HG02981 (cell line): ENCODE results near the gene PPA2.
A peak's percentile ranks its signal among the peaks of the same experiment; 100 is the strongest.
"Not testable (repeated sequence)": the region's sequence is repeated elsewhere in the genome, so short reads cannot be mapped to it uniquely, and the experiment has no call there.

ENCODE experiments used
- ATAC-seq: cut with Tn5 transposase; IDR thresholded peaks from one replicate; pipeline ENCODE4 v1.9.1; 2021; ENCODE audit warnings: mild to moderate bottlenecking, moderate library complexity; ENCODE audit not compliant: unreplicated experiment

Gene PPA2

GRCh38 chr4:105473324-105474098 is at the start of gene PPA2:
PPA2 (minus strand) TSS chr4:105474062; CDS start chr4:105474050, 12 bp downstream.
- peak; percentile 83 for ATAC-seq

DNA sequence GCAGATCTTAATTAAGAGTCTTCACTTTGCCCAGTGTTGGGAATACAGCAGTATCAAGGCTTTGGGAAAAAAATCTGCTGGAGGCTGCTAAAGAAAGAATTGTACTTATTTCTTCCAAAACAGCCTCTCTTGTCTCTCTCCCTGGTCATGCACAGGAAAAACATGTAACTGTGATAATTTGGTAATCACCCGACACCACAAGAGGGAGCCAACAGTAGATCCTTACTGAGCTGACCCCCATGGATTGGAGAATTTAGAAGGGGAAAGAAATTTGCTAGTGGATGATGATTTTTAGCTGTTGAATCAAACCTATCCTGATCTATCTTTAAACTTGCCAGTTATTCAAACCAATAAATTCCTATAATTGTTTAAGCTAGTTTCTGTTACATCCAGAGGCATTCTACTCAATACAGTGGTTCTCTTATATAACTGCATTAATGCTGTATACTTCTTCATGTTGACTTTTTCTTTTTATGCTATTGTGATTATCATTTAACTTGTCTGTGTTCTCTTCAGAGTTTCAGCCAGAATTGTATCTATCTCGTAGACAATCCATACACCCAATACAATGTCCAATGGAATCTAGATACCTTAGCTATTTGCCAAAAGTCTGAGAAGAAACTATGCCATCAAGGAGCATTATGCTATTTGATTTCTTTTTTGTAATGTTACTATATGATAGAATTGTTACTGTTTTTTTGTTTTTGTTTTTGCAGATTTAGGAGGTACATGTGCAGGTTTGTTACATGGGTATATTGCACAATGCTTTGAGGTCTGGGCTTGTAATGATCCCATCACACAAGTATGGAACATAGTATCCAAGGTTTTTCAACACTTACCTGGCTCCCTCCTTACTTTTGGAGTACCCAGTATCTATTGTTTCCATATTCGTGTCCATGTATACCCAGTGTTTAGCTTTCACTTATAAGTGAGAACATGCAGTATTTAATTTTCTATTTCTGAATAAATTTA is 47.2 kb upstream of the PPA2 start:
- peak; percentile 68 for ATAC-seq

DNA sequence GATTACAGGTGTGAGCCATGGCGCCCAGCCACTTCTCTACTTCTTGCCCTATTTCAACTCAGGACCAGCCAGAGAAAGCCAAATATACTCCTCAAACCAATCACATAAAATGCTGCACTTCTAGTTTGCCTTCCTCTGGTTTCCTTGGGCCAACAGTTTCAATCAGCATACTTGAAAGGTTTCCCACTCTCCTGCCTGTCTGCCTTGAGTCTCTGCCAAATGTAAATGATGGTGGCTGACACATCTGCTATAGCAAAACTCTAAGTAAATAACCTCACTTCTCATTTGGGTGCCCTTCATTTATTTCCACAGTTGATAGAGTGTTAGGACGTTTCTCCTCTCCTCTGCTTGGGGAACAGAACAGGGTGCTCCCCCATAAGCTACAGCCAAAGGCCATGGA is 36.4 kb upstream of the PPA2 start:
- no peak for ATAC-seq

DNA sequence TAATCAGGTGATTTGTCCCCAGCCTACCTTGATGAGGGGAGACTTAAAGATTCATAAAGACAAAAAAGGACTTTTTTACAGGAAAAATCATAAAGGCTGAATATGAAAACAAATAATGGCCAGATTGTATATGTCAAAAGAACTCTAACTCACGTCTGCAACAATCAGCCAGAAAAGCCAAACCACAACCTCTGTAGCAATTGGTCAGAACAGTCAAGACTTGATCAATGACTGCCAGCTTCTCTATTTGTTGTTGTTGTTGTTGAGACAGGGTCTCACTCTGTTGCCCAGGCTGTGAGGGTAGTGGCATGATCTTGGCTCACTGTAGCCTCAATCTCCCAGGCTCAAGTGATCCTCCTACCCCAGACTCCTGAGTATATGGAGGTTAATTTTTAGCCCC is 35.9 kb upstream of the PPA2 start:
- peak; percentile 36 for ATAC-seq

DNA sequence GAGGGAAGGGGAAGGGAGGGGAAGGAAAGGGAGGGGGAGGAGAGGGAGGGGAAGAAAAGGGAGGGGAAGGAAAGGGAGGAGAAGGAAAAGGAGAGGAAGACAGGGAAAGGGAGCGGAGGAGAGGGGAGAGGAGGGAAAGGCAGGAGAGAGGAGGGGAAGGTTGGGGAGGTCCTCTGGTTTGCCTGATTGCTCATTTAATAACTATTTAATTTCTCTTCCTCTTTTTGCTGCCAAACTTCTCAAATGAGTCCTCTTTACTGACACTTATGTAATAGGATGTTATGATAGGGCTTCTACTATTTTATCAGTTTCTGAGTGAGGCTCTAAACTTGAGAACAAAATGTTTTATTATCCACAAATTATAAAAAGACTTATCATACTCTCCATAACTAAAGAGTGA is 35.4 kb upstream of the PPA2 start:
- ATAC-seq, result peak; percentile 91

GRCh38 chr4:105504744-105505143 is 30.9 kb upstream of the PPA2 start:
- no peak for ATAC-seq

DNA sequence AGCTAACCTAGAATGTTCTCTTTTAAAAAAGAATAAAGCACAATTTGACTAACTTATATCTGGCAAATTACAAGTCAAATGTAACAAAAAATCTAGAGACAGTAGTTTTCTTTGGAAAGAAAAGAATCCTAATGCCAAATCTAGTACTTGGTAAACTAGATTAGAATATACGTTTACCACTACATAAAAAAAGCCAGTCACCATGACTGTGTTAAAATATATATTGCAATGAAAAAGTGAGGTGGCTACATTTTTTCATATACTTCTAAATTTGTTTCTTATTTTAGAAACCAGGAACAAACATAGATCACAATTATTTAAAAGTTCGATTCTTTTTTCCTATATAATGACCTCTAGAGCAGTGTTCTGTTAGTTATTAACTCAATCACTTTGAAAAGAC is 29.6 kb upstream of the PPA2 start:
- no peak for ATAC-seq

- no peak for ATAC-seq
Measured at GRCh38 chr4:105496899-105497298, 23.0 kb upstream of the PPA2 start.

GRCh38 chr4:105495667-105496066 is 21.8 kb upstream of the PPA2 start:
- ATAC-seq, result no peak

DNA sequence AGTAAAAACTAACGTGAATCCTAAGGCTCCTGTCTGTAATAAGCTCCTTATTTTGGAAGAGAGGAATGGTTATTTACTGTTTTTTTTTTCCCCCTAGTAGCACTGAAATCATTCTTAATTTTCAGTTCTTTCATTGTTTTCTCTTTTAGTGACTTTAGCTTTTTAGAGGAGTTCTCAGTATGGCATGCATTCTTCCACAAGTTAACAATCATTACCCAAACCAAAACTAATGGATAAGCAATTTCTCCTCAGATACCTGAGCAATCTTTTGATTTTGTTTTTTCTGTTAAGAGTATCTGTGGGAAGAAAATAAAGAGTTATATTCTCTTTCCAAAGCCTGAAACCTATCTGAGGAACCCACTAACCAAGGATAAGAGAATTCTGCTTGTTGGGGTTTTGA is 16.7 kb upstream of the PPA2 start:
- ATAC-seq, result peak; percentile 77

GRCh38 chr4:105483840-105484239 is 10.0 kb upstream of the PPA2 start:
- ATAC-seq, result no peak

GRCh38 chr4:105474099-105474518 is 247 bp upstream of the PPA2 start:
- no peak for ATAC-seq

DNA sequence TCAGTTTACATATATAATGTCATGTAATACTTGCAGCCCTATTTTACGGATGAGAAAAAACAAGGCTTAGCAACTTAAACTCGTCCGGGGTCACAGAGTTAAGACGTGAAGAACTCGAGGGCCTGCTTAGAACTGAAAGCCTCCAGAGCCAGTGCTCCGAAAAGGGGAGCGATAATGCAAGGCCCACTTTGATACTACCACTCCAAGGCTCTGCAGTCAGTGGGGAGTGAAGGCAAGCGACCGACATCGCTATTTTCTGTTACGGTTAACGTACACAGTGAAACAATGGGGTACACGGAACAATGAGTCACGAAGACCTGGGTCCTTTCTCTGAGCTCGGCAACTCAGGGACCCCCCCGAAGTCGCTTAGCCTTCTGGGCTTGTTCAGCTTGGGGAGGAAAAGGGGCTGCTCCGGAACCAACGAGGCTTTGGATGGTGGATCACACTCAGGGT is 965 bp downstream of the PPA2 start:
- no peak for ATAC-seq

DNA sequence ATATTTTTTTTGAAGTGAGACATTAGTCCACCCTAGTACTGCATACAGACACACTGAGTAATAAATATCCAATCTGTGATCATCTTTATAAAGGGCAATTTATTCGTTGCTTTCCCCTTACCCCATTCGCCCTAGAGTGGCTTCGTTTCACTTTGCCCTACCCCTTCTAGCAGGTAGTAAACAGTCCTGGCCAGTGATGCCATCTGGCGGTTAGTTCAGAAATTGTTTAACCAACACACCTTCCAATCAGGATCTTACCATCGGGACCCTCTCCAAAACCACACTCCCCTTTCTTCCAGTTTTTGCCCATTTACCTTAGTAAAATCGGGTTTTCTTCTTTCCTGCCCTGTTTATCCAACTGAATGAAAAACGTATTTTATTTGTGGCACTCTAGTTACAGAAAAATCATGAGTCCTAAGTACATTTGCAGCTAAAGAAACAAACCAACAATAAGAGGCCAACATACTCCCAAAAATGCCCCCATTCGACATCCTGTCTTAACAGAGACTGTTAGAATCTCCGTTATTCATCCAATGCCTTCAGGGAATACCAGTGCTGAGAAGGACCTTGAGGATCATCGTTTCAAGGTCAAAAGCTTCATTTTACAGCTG is 2.2 kb downstream of the PPA2 start:
- ATAC-seq, result peak; percentile 38

DNA sequence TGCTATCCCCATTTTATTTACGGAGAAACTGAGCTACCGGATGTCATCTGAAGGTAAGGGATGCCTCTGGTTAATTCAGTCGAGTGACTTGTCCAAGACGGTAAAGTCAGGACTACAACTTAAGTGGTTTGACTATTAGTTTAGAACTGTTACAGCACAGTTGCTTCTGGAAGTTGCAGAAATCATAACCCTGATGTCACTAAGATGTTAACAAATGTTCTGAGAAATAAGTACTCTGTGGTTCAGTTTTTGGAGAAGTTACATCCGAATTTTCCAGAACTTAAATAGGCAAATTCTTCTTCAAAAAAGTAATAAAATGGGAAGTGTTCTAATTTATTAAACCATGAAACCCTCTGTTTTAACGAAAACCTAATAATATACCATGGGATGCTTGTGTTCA is 3.1 kb downstream of the PPA2 start:
- no peak for ATAC-seq

DNA sequence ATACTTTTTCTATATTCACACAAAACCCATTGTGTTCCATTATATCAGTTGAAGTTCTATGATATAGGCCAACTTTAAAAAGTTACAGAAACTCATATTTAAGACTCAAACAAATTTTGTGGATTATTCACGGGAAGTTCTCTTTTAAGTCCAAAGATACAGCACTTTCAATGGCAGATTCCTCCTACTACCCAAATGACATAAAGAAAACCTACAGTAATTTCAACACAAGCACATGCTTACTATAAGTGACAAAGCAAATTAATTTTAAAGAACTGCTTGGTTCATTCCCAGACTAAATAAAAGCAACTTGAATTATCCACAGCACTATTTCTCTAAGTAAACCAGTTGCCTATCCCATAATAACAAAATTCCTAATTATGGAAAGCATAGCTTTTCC is 4.1 kb downstream of the PPA2 start:
- no peak for ATAC-seq

GRCh38 chr4:105466580-105466979 is 7.3 kb downstream of the PPA2 start:
- ATAC-seq, result no peak

DNA sequence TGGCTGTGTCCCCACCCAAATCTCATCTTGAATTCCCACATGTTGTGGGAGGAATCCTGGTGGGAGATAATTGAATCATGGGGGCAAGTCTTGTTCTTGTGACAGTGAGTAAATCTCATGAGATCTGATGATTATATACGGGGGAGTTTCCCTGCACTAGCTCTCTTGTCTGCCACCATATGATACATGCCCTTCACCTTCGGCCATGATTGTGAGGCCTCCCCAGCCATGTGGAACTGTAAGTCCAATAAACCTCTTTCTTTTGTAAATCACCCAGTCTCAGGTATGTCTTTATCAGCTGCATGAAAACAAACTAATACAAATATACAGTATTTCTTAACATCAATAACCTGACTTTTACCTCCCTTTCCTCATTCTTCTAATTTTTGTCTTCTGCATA is 9.3 kb downstream of the PPA2 start:
- not testable (repeated sequence) for ATAC-seq

GRCh38 chr4:105462576-105462975 is 11.3 kb downstream of the PPA2 start:
- ATAC-seq, result no peak

GRCh38 chr4:105461621-105462382 is 12.1 kb downstream of the PPA2 start:
- no peak for ATAC-seq

- no peak for ATAC-seq
Measured at GRCh38 chr4:105461221-105461620, 12.6 kb downstream of the PPA2 start.
